Sigmoid colon (tissue), 7 donors: ENCODE measurements around the gene SFMBT1. TPM values are rescaled to one million over a fixed set of nuclear protein-coding genes. Genes with fewer than 3 reads are reported as not detected.

Experiments used
- DNase-seq: peaks from one replicate; pipeline ENCODE4 v3.0.0-alpha.2; 2019
- H3K27ac ChIP-seq, 4 donors: fragments of 200-600 bp; sonication (generic); one replicate each; pipeline ENCODE4 v1.5.1; 2016 to 2019; ENCODE audit warnings: mild to moderate bottlenecking in 1 of 4
- H3K27me3 ChIP-seq, 3 donors: fragments of 200-600 bp; sonication (generic); one replicate each; pipeline ENCODE4 v1.5.1; 2019; ENCODE audit warnings: mild to moderate bottlenecking in 1 of 3
- H3K36me3 ChIP-seq, 4 donors: fragments of 200-600 bp; sonication (generic); one replicate each; pipeline ENCODE4 v1.5.1; 2016 to 2019
- H3K4me1 ChIP-seq, 4 donors: fragments of 200-600 bp; sonication (generic); one replicate each; pipeline ENCODE4 v1.5.1; 2017 to 2019
- H3K4me3 ChIP-seq, 4 donors: fragments of 200-600 bp; sonication (generic); one replicate each; pipeline ENCODE4 v1.5.1; 2017 to 2019; ENCODE audit warnings: mild to moderate bottlenecking in 2 of 4, moderate library complexity in 1 of 4
- H3K9me3 ChIP-seq, 4 donors: fragments of 200-600 bp in 3 of 4; sonication (generic) in 3 of 4; one replicate each; pipeline versions ENCODE4 v1.5.1 to v1.6.1; 2013 to 2019
- CTCF ChIP-seq, 4 experiments: fragments of 450-650 bp in 3 of 4; fragments of 200-600 bp in 1 of 4; IDR thresholded peaks; one replicate each; pipeline ENCODE4 v1.5.1; 2016 to 2019; ENCODE audit warnings: antibody characterized with exemption in 4 of 4, mild to moderate bottlenecking in 3 of 4, moderate library complexity in 2 of 4
- EP300 ChIP-seq, 4 donors: sonication (generic); formaldehyde crosslinking; IDR thresholded peaks; one replicate each; pipeline ENCODE4 v1.6.1; 2017; ENCODE audit warnings: antibody characterized with exemption in 4 of 4
- POLR2A ChIP-seq, 2 donors: fragments of 450-650 bp; IDR thresholded peaks; one replicate each; pipeline ENCODE4 v1.6.1; 2016; ENCODE audit warnings: antibody characterized with exemption in 2 of 2, mild to moderate bottlenecking in 2 of 2, moderate library complexity in 2 of 2
- POLR2AphosphoS5 ChIP-seq, 4 donors: sonication (generic); formaldehyde crosslinking; IDR thresholded peaks; one replicate each; pipeline ENCODE4 v1.6.1; 2017; ENCODE audit warnings: antibody characterized with exemption in 4 of 4
- WGBS, 2 donors: extraction: QIAGEN DNeasy Blood & Tissue Kit; methylation state at CpG; one replicate each; pipeline ENCODE4 v1.1.7; 2013; 5-methylcytosine and 5-hydroxymethylcytosine counted together
- intact Hi-C: fragments of 100-400 bp; cut with DNase I; formaldehyde crosslinking; loops from one replicate; pipeline ENCODE4 v1.15.1; 2023
- polyA plus RNA-seq, 3 donors: library from polyadenylated mRNA; stranded (reverse); fragments of 200-250 nt; gene quantifications; one replicate each; pipeline ENCODE4 v1.2.3, GENCODE V29; 2013
- total RNA-seq, 4 donors: library from RNA; depleted of rRNA; stranded (reverse); fragments of >200 nt; gene quantifications; one replicate each; pipeline ENCODE4 v1.1.0, GENCODE V29; 2016
- donor health status: healthy with polysubstance abuse.
- donor health status: Bipolar disorder and iron deficiency.
- donor health status: healthy.

Gene SFMBT1
- total and polyA plus RNA-seq, 7 donors: 4.8 to 16.1 (median 10.2) TPM

- Histone ChIP-seq H3K9me3 (no peaks in the 10 kb centered on the region), H3K27ac (no peak overlapping the region), H3K4me3 (no peak overlapping the region), H3K4me1 (peaks cover 0 to 8% (median 0%) of the 10 kb centered on the region in 4 donors), H3K27me3 (no peaks in the 10 kb centered on the region), H3K36me3 (no peaks in the 10 kb centered on the region)
- intact Hi-C loops: no loop called here
- no peak for DNase-seq
- WGBS, 2 donors: 69 to 82% methylated on average over 8 of the region's 8 CpGs
- TF ChIP-seq POLR2A (IDR thresholded peaks at IDR 0.05) (no peak), EP300 (IDR thresholded peaks at IDR 0.05) (no peak), CTCF (IDR thresholded peaks at IDR 0.05) (no peak), POLR2AphosphoS5 (IDR thresholded peaks at IDR 0.05) (no peak)
These were observed 172.3 kb downstream of the SFMBT1 start for GRCh38 chr3:52873433-52874159.

DNA sequence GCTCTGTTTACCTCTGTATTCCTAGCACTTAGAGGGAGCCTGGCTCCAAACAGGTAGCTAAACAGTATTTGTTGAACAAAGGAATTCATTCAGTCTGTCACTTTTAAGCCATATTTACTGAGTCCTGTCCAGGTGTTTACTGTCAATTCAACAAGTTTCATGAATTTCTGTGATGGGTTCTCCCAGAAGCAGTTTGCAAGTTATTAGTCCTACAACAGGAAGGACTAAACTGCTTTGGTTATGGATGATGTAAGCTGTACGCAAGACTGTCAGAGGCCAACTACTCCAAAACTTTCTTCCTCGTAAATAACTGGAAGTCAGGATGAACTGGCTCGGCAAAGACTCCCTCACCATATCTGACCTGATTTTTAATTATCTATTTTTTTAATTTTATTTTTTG is 173.6 kb downstream of the SFMBT1 start:
- Histone ChIP-seq H3K9me3 (no peaks in the 10 kb centered on the region), H3K27ac (no peak overlapping the region), H3K4me3 (no peak overlapping the region), H3K27me3 (no peaks in the 10 kb centered on the region), H3K4me1 (peaks cover 0 to 8% (median 0%) of the 10 kb centered on the region in 4 donors), H3K36me3 (no peaks in the 10 kb centered on the region)
- DNase-seq: no peak
- WGBS, 2 donors: 87 to 91% methylated on average over 3 of the region's 3 CpGs
- TF ChIP-seq POLR2A (IDR thresholded peaks at IDR 0.05) (no peak), CTCF (IDR thresholded peaks at IDR 0.05) (no peak)
- intact Hi-C loops: no loop called here

GRCh38 chr3:52871761-52872160 is 174.1 kb downstream of the SFMBT1 start:
- intact Hi-C loops: no loop called here
- WGBS, 2 donors: 68 to 82% methylated on average over 9 of the region's 9 CpGs
- H3K9me3 ChIP-seq: no peaks in the 10 kb centered on the region
- peaks cover 0 to 8% (median 0%) of the 10 kb centered on the region in 4 donors for H3K4me1 ChIP-seq
- TF ChIP-seq POLR2AphosphoS5 (IDR thresholded peaks at IDR 0.05): no peak
- TF ChIP-seq CTCF (IDR thresholded peaks at IDR 0.05): no peak
- no peak for TF ChIP-seq POLR2A (IDR thresholded peaks at IDR 0.05)
- TF ChIP-seq EP300 (IDR thresholded peaks at IDR 0.05): no peak
- H3K27ac ChIP-seq: no peak overlapping the region
- H3K27me3 ChIP-seq: no peaks in the 10 kb centered on the region
- DNase-seq: no peak
- no peak overlapping the region for H3K4me3 ChIP-seq
- H3K36me3 ChIP-seq: no peaks in the 10 kb centered on the region

DNA sequence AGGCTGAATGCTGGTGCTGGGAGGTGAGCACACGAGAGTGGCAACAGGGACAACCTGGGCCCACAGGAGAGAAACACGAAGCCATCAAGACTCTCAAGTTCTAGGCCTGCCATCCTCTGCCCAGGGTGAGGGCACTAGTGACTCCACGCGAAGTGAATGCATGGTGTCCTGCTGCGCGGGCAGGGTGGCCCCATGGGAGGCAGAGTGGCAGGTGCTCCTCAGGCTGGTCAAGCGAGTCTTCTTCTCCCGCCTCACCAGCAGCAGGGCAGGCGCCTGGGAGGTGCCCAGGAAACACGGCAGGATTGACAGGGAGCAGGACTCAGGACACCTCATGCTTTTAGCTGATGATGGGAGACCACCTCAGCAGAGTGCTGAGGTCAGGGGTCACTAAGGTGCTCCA is 175.4 kb downstream of the SFMBT1 start:
- WGBS, 2 donors: 97 to 98% methylated on average over 10 of the region's 10 CpGs
- Histone ChIP-seq H3K9me3 (no peaks in the 10 kb centered on the region), H3K4me1 (peaks cover 0 to 8% (median 0%) of the 10 kb centered on the region in 4 donors), H3K36me3 (no peaks in the 10 kb centered on the region), H3K27me3 (no peaks in the 10 kb centered on the region), H3K4me3 (no peak overlapping the region), H3K27ac (no peak overlapping the region)
- no peak for DNase-seq
- intact Hi-C loops: no loop called here
- no peak for TF ChIP-seq POLR2AphosphoS5 (IDR thresholded peaks at IDR 0.05)

- Histone ChIP-seq H3K4me3 (no peak overlapping the region), H3K27ac (no peak overlapping the region), H3K27me3 (no peaks in the 10 kb centered on the region), H3K36me3 (no peaks in the 10 kb centered on the region), H3K9me3 (no peaks in the 10 kb centered on the region), H3K4me1 (no peaks in the 10 kb centered on the region)
- DNase-seq: no peak
- intact Hi-C loops: no loop called here
- TF ChIP-seq POLR2AphosphoS5 (IDR thresholded peaks at IDR 0.05) (no peak), CTCF (IDR thresholded peaks at IDR 0.05) (no peak), EP300 (IDR thresholded peaks at IDR 0.05) (no peak), POLR2A (IDR thresholded peaks at IDR 0.05) (no peak)
- WGBS, 2 donors: 88 to 95% methylated on average over 12 of the region's 12 CpGs
These were observed 179.4 kb downstream of the SFMBT1 start for GRCh38 chr3:52866427-52866826.
